ENCODE results near the gene DGCR2.

DGCR2 gene

GRCh38 chr22:19138217-19139000 lies 16.2 kb upstream of the DGCR2 start:
- H3K27me3 ChIP-seq: no peaks in the 10 kb centered on the region
- H3K4me2 ChIP-seq: no peak overlapping the region
- H3K27ac ChIP-seq: no peak overlapping the region
- TF ChIP-seq Cebpa-rat (IDR thresholded peaks at IDR 0.05): no peak
- H3K36me3 ChIP-seq: peaks cover 92 to 98% (median 95%) of the 10 kb centered on the region in 11 experiments
- H3K4me1 ChIP-seq: peaks cover 5 to 12% (median 9%) of the 10 kb centered on the region in 10 experiments
- no peaks in the 10 kb centered on the region for H3K9me3 ChIP-seq (replicated peaks in 1 of 11)
- no peak overlapping the region for H3K4me3 ChIP-seq
- peaks cover 0 to 82% (median 54%) of the 10 kb centered on the region in 11 experiments; a peak in 15 of 22 replicates for H4K20me1 ChIP-seq
- H3K9ac ChIP-seq: 0 out of 22 replicates have a peak overlapping the region, but pooled peaks of 2 of the 11 experiments have one; percentile 8 to 26

DNA sequence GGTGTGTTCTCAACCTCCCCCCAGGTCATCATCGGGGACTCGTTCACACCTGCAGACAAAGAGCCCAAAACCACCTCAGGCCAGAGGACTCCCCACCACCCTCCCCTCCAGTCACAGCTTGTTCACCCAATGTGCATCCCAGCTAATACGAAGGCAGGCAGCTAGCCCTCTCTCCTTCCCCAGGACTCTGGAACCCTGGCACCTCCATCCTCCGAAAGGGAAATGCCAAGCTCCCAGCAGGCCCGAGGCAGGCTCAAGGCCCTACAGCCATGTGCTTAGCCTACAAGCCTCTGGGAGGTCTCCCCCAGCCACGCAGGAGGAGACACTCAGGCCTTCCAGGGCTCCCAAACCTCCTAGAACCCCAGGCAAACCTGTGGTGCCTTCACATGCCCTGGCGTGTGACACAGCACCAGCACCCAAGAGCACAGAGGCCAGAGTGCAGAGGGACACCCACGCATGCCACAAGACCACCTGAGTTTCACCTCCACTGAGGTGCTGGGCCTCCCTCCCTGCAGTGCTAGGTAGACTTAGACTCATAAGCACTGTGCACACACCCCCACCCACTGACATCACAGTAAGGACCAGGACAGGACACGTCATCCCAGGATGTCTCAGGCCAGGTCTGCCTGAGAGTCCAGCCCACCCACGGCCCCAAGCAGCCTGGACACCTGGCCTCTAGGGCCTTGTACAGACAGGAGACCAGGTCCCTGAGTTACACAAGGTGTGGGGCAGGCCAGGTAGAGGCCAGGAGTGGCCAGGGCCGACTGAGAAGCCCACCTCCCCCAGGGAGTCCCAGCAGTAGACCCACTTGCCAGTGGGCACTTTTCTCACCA lies 15.4 kb upstream of the DGCR2 start:
- peak overlapping the region in 2 of 11 experiments; percentile 5 to 8; a peak in 1 of 22 replicates for H3K9ac ChIP-seq
- no peaks in the 10 kb centered on the region for H3K9me3 ChIP-seq (replicated peaks in 1 of 11)
- peaks cover 95 to 100% (median 99%) of the 10 kb centered on the region in 11 experiments for H3K36me3 ChIP-seq
- peaks cover 0 to 6% (median 1%) of the 10 kb centered on the region in 10 experiments; a peak in 6 of 20 replicates for H3K4me1 ChIP-seq
- peaks cover 0 to 82% (median 50%) of the 10 kb centered on the region in 11 experiments; a peak in 15 of 22 replicates for H4K20me1 ChIP-seq
- H3K4me2 ChIP-seq: no peak overlapping the region
- H3K27ac ChIP-seq: no peak overlapping the region
- H3K4me3 ChIP-seq: no peak overlapping the region
- no peaks in the 10 kb centered on the region for H3K27me3 ChIP-seq
- TF ChIP-seq Cebpa-rat (IDR thresholded peaks at IDR 0.05): no peak

DNA sequence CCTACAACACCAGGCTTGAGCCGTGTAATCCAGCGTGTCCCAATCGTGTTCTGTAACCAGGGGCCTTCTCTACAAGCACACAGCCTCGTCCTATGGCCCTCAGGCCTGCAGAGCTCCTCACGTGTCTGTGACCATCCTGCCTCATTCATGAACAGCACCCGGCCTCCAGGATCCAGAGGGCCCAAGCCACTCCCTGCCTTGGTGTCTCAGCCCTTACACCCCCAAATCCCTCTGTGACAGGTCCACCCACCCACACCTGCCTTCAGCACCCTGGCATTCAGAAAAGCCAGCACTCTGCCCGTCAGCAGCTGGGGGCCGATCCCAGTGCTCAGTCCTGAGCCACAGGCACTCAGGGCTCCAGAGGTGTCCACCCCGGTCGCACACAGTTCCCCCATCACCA lies 14.7 kb upstream of the DGCR2 start:
- peaks cover 91 to 100% (median 99%) of the 10 kb centered on the region in 11 experiments for H3K36me3 ChIP-seq
- no peak for TF ChIP-seq Cebpa-rat (IDR thresholded peaks at IDR 0.05)
- no peaks in the 10 kb centered on the region for H3K9me3 ChIP-seq (replicated peaks in 1 of 11)
- H3K4me2 ChIP-seq: no peak overlapping the region
- no peaks in the 10 kb centered on the region for H3K27me3 ChIP-seq
- H3K4me3 ChIP-seq: no peak overlapping the region
- H3K9ac ChIP-seq: no peak overlapping the region
- no peak overlapping the region for H3K27ac ChIP-seq
- H4K20me1 ChIP-seq: peaks cover 0 to 79% (median 44%) of the 10 kb centered on the region in 11 experiments; a peak in 14 of 22 replicates
- peaks cover 0 to 5% (median 0%) of the 10 kb centered on the region in 10 experiments; a peak in 1 of 20 replicates for H3K4me1 ChIP-seq

- no peaks in the 10 kb centered on the region for H3K27me3 ChIP-seq
- no peaks in the 10 kb centered on the region for H3K9me3 ChIP-seq (replicated peaks in 1 of 11)
- TF ChIP-seq Cebpa-rat (IDR thresholded peaks at IDR 0.05): no peak
- H3K4me3 ChIP-seq: no peak overlapping the region
- H3K27ac ChIP-seq: no peak overlapping the region
- H3K4me2 ChIP-seq: no peak overlapping the region
- H3K36me3 ChIP-seq: peaks cover 73 to 96% (median 86%) of the 10 kb centered on the region in 11 experiments
- H4K20me1 ChIP-seq: peaks cover 0 to 89% (median 55%) of the 10 kb centered on the region in 11 experiments; a peak in 13 of 22 replicates
- H3K4me1 ChIP-seq: peaks cover 0 to 5% (median 0%) of the 10 kb centered on the region in 10 experiments; a peak in 1 of 20 replicates
- H3K9ac ChIP-seq: no peak overlapping the region
Measured at GRCh38 chr22:19134874-19135273, 12.7 kb upstream of the DGCR2 start.

GRCh38 chr22:19134176-19134831 lies 12.1 kb upstream of the DGCR2 start:
- Histone ChIP-seq H3K27me3 (no peaks in the 10 kb centered on the region), H3K4me1 (peaks cover 0 to 5% (median 0%) of the 10 kb centered on the region in 10 experiments; a peak in 1 of 20 replicates), H3K36me3 (peaks cover 68 to 90% (median 81%) of the 10 kb centered on the region in 11 experiments), H3K4me3 (no peak overlapping the region), H3K9ac (no peak overlapping the region), H4K20me1 (peaks cover 0 to 89% (median 55%) of the 10 kb centered on the region in 11 experiments; a peak in 13 of 22 replicates), H3K4me2 (no peak overlapping the region), H3K27ac (no peak overlapping the region), H3K9me3 (replicated peaks in 1 of 11) (no peaks in the 10 kb centered on the region)
- no peak for TF ChIP-seq Cebpa-rat (IDR thresholded peaks at IDR 0.05)

GRCh38 chr22:19133561-19133960 lies 11.3 kb upstream of the DGCR2 start:
- no peak overlapping the region for H3K27ac ChIP-seq
- H3K4me2 ChIP-seq: no peak overlapping the region
- peaks cover 60 to 83% (median 73%) of the 10 kb centered on the region in 11 experiments for H3K36me3 ChIP-seq
- no peak overlapping the region for H3K4me3 ChIP-seq
- H3K9ac ChIP-seq: no peak overlapping the region
- H4K20me1 ChIP-seq: peaks cover 0 to 86% (median 51%) of the 10 kb centered on the region in 11 experiments; a peak in 13 of 22 replicates
- H3K27me3 ChIP-seq: no peaks in the 10 kb centered on the region
- peaks cover 0 to 5% (median 0%) of the 10 kb centered on the region in 10 experiments; a peak in 1 of 20 replicates for H3K4me1 ChIP-seq
- TF ChIP-seq Cebpa-rat (IDR thresholded peaks at IDR 0.05): no peak
- H3K9me3 ChIP-seq (replicated peaks in 1 of 11): no peaks in the 10 kb centered on the region

DNA sequence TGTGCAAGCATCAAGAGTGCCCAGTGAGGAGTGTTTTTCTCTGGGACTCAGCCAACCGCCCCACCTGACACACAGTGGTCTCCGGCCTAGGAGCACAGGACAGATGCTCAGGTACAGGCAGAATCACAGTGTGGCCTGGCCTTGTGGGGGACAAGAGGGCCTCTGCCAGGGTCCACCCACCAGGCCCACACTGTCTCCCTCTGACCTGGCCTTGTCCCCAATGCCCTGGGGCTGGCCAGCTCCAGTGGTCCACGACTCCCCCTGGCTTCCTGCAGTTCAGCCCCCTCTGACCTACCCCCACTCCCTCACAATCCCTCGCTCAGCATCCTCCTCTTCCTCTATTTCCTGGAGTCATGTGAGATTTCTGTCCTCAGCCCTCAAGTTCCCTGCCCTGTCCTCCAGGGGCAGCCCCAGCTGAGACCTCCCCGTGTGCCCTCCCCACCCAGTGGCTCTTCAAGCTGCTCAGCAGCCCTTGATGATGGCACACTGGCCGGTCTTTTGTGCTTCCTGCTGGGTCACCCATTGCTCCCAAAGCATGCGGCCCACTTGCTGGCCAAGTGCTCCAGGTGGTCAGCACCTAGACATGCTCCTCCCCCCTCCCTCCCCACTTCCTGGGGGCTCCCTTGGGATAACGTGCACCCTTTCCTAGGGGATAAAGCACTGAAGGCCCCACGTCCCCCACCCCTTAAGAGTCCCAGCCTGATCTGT lies 10.6 kb upstream of the DGCR2 start:
- Histone ChIP-seq H3K4me3 (no peak overlapping the region), H4K20me1 (peaks cover 0 to 83% (median 44%) of the 10 kb centered on the region in 11 experiments; a peak in 13 of 22 replicates), H3K4me2 (no peak overlapping the region), H3K9me3 (replicated peaks in 1 of 11) (no peaks in the 10 kb centered on the region), H3K27ac (no peak overlapping the region), H3K4me1 (peaks cover 0 to 5% (median 0%) of the 10 kb centered on the region in 10 experiments; a peak in 1 of 20 replicates), H3K36me3 (peaks cover 53 to 76% (median 66%) of the 10 kb centered on the region in 11 experiments), H3K27me3 (no peaks in the 10 kb centered on the region), H3K9ac (no peak overlapping the region)
- no peak for TF ChIP-seq Cebpa-rat (IDR thresholded peaks at IDR 0.05)

- Histone ChIP-seq H3K9ac (no peak overlapping the region), H3K36me3 (peaks cover 46 to 69% (median 59%) of the 10 kb centered on the region in 11 experiments), H4K20me1 (peaks cover 0 to 81% (median 38%) of the 10 kb centered on the region in 11 experiments; a peak in 13 of 22 replicates)
Measured at GRCh38 chr22:19132153-19132552, 9.9 kb upstream of the DGCR2 start.

More at GRCh38 chr22:19132153-19132552, 9.9 kb upstream of the DGCR2 start:
- H3K4me2 ChIP-seq: no peak overlapping the region
- H3K4me3 ChIP-seq: no peak overlapping the region
- H3K27me3 ChIP-seq: no peaks in the 10 kb centered on the region
- H3K4me1 ChIP-seq: peaks cover 0 to 5% (median 0%) of the 10 kb centered on the region in 10 experiments; a peak in 1 of 20 replicates
- H3K27ac ChIP-seq: no peak overlapping the region
- TF ChIP-seq Cebpa-rat (IDR thresholded peaks at IDR 0.05): no peak
- H3K9me3 ChIP-seq (replicated peaks in 1 of 11): no peaks in the 10 kb centered on the region

Data from BLaER1 treated with 17β-estradiol and CSF1 and Interleukin-3, amounts not matched to agents 10 nM and 100 nM (cell line).